GM19099 (cell line): ENCODE measurements around the gene PTPN4.

ENCODE experiments used
- POLR2A ChIP-seq: IDR thresholded peaks from 3 replicates; pipeline ENCODE4 v1.6.1; 2011; ENCODE audit warnings: low read depth; ENCODE audit not compliant: insufficient read length; ENCODE audit errors: extremely low read depth

PTPN4 gene

GRCh38 chr2:119771331-119771730, 11.6 kb downstream of the PTPN4 start:
- no peak for TF ChIP-seq POLR2A

DNA sequence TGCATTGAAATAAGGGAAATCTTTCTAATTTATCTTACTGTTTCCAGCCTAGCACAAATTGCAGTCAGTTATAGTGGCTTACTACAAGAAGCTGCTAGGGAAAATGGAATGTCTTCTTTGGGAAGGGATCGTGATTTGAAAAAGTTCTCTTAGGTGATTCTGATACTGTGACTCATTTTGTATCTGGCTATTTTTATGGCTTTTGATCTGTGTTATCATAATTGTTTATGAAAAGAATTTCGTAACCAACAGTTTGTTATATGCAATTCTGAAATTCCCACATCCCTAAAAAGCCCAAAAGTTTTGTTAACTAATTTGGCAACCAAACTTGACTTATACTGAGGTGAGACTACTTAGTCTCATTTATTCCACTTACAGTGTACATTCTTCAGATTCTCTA, 12.4 kb downstream of the PTPN4 start:
- TF ChIP-seq POLR2A: no peak

GRCh38 chr2:119772767-119773166, 13.0 kb downstream of the PTPN4 start:
- TF ChIP-seq POLR2A: no peak

DNA sequence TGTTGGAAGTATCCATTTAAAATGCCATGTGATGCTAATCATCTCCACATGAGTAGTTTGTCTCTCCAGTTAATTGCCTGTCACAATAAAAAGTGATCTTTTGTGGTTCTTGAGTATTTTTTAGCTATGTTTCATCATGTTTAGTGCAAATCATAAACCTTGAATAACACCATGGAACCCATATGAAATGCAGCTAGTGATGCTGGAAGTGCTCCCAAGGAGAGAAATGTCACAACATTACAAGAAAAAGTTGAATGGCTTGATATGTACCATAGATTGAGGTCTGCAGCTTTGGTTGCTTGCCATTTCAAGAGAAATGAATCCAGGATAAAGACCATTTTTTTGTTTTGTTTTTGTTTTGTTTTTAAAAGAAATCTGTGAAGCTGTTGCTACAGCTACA, 14.3 kb downstream of the PTPN4 start:
- TF ChIP-seq POLR2A: no peak

- TF ChIP-seq POLR2A: no peak
These were observed 15.4 kb downstream of the PTPN4 start for GRCh38 chr2:119775102-119775501.

GRCh38 chr2:119782308-119783027, 22.7 kb downstream of the PTPN4 start:
- TF ChIP-seq POLR2A: no peak

GRCh38 chr2:119784876-119785275, 25.2 kb downstream of the PTPN4 start:
- no peak for TF ChIP-seq POLR2A

GRCh38 chr2:119786295-119786694, 26.6 kb downstream of the PTPN4 start:
- no peak for TF ChIP-seq POLR2A

DNA sequence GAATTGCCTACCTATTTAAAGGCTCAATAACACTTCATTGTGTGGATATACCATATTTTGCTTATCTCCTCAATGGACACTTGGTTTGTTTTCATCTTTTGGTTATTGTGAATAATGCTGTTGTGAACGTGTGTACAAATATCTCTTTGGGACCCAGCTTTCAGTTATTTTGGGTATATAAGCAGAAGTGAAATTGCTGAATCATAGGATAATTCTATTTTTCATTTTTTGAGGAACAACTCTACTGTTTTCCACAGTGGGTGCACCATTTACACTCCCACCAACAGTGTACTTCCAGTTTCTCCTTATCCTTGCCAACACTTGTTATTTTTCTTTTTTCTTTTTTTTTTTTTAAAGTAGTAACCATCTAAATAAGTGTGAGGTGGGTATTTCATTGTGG, 29.0 kb downstream of the PTPN4 start:
- TF ChIP-seq POLR2A: no peak

GRCh38 chr2:119790466-119790865, 30.7 kb downstream of the PTPN4 start:
- TF ChIP-seq POLR2A: no peak

DNA sequence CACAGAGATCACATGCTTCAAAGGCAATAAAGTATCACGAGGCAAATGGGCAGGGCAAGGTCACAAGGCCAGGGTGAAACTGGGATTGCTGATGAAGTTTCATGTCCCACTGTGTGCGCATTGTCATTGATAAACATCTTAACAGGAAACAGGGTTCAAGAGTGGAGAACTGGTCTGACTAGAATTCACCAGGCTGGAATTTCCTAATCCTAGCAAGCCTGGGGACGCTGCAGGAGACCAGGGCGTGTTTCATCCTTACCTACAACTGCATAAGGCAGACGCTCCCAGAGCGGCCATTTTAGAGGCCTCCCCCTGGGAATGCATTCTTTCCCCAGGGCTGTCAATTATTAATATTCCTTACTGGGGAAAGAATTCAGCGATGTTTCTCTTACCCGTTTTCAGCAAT, 33.2 kb downstream of the PTPN4 start:
- no peak for TF ChIP-seq POLR2A

DNA sequence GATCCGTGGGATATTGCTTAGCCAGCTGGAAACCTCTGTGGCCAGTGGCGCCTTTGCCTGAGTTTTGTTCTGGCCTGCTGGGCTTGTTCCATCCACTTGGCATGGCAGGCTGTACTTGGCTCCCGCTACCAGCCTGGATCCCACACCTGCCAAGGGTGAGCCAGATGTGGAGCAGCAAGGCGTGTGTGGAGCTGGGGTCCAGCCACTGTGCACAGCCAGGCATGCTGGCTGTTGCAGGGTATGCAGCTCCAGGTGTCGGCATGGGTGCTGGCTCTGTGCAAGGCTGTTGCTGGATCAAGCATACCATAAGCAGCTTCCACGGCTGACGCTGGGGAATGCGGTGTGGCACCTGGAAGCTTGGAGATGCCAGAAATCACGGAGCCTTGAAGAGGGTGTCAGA, 34.5 kb downstream of the PTPN4 start:
- no peak for TF ChIP-seq POLR2A

GRCh38 chr2:119795309-119796303, 35.9 kb downstream of the PTPN4 start:
- TF ChIP-seq POLR2A: no peak

DNA sequence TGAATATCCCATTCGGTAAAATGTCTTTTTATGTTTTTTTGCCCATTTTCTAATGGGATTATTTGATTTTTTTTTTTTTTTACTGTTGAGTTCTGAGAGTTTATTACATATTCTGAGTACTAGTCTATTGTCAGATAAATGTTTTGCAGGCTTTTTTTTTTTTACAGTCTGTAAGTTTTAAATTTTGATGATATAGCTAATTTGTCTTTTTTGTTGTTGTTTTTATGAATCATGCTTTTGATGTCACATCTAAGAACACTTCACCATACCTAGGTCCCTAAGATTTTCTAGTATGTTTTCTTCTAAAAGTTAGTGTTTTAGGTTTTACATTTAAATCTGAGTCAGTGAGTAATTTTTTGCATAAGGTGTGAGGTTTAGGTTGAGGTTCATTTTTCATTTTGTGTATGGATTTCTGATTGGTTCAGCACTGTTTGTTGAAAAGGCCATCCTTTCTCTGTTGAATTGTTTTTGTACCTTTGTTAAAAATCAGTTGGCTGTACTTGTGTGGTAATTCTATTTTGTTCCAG, 40.7 kb downstream of the PTPN4 start:
- no peak for TF ChIP-seq POLR2A

DNA sequence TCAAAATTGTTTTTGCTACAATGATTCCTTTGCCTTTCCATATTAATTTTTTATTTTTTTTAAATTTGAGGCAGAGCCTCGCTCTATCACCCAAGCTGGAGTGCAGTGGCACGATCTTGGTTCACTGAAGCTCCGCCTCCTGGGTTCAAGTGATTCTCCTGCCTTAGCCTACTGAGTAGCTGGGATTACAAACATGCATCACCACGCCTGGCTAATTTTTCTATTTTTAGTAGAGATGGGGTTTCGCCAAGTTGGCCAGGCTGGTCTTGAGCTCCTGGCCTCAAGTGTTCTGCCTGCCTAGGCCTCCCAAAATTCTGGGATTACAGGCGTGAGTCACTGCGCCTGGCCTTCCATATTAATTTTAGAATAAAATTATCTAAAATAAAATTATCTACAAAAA, 41.3 kb downstream of the PTPN4 start:
- no peak for TF ChIP-seq POLR2A

DNA sequence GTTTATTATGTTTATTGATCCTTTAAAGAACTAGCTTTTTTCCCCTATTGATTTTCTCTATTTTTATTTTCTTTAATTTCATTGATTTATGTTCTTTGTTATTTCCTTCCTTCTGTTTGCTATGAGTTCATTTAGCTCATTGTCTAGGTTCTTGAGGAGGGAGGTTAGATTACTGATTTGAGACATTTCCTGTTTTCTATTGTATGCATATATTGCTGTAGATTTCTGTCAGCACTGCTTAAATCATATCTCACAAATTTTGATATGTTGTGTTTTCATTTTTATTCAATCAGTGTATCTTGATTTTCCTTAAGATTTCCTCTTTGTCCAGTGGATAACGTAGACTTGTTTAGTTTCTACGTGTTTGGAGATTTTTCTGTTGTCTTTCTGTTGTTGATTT, 43.4 kb downstream of the PTPN4 start:
- no peak for TF ChIP-seq POLR2A
